GM18526 (cell line): ENCODE results near the gene FAM171A1.

ENCODE experiments used
- POLR2A ChIP-seq: IDR thresholded peaks from 3 replicates; pipeline ENCODE4 v1.6.1; 2011; ENCODE audit not compliant: insufficient read length; ENCODE audit errors: extremely low read depth

Gene FAM171A1

DNA sequence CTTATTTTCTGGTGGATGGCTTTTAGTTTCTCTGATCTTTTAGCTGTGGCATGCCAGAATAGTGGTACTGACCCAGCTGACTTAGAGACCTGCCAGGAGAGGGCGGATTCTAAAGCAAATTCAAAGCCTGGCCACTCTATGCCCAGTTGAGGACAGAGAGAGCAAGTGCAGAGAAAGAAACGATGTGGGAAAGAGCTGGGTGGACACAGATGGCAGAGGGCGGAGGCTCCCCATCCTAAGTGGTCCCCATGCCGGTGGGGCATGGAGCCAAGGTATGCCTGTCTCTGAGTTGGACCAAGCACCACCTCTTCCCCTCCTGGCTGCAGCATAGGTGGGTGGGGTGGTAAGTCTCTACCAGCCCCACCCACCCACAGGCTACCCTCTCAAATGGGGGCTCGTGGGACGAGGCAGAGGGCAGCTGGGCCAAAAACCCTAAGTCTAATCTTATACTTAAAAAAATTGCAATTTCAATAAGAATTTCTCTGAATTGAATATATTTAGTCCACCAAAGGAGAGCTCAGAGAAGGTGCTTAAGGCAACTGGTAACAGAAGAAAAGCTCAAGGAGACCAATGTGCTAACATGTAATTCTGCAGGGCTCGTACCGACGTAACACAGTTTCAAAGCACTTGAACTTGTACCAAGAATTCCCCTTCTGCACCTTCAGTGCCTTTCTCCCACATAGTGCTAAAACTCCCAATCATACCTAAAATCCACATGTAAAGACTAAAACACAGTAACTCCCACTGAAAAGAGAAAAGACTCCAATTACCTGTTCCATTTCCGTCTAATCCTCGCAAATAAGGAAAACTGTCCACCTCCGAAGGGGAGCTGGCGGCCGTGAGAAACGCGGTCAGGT lies 116.9 kb downstream of the FAM171A1 start:
- no peak for TF ChIP-seq POLR2A

DNA sequence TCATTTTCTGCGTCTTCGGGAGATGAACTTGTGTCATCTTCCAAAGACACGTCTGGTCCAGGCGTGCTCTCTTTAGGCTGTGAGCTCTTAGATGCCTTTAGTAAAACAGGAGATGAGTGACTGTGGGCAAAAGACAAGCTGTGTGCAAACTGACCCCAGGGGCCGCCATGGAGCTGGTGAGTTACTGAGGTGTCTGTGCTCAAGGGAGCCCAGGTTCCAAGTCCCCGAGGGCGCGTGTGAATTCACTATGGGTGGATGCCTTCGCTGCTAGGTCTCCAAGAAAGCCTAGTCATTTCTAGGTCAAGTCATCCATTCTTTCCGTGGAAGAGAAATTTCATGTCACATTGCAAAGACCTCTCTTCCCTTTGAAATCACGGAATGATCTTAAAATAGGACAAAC lies 118.7 kb downstream of the FAM171A1 start:
- no peak for TF ChIP-seq POLR2A

DNA sequence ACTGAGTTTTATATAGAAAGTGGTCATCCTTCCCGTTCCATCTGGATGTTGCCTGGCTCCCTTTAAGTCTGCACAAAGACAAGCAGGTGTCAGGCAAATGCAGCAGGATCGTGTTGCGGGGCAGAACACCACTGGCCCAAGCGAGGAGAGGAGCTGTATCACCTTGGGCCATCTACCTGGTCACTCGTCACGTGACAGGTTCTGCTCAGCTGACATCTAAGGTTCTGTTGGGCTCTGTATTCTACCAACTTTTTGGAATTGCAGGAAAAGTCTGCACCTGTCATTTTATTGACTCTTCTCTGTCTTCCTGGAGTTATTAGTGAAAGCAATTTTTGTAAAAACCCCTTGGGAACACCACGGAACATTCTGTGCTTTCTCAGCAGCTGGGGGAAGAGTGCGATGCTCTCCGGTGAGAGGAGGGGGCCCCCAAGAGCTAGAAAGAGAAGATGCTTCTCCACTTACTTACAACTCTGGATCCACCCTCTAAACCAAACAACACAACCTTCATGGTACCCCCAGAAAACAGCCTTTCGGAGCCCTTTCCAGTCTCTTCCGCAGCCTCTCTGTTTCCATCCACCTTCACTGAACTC lies 119.2 kb downstream of the FAM171A1 start:
- no peak for TF ChIP-seq POLR2A

DNA sequence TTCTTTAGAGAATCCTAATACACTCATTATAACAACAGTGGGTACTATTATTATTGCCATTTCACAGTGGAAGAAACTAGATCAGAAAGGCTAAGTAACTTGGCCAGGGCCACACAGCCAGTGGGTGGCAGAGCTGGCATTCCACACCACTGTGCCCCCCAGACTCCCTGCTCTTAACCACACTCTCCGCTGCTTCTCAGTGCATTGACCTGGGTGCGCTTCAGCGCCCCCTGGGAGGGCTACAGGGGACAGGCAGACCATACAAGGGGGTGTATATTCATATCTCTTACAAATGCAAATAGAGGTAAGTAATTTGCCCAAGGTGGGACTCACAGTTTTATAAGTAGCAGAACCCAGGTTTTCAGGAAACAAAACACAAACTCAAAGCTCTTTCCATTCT lies 125.6 kb downstream of the FAM171A1 start:
- TF ChIP-seq POLR2A: no peak

DNA sequence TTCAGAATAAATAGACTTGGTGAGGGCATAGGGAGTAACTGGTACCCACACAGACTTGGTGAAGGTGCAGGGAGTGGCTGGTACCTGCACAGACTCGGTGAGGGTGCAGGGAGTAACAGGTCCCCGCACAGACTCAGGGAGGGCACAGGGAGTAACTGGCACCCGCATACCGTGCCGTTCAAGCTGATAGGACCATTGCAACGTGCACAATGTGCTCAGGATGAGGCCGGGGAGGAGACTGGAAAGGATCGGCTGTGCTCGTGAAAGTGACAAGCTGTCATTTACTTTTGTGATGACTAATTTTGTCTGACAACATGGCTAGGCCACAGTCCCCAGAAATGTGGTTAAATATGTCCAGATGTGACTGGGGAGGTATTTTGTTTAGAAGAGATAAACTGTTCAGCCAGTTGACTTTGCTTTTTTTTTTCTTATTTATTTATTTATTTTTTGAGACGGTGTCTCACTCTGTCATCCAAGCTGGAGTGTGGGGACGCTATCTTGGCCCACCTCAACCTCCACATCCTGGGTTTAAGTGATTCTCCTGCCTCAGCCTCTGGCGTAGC lies 126.4 kb downstream of the FAM171A1 start:
- no peak for TF ChIP-seq POLR2A

DNA sequence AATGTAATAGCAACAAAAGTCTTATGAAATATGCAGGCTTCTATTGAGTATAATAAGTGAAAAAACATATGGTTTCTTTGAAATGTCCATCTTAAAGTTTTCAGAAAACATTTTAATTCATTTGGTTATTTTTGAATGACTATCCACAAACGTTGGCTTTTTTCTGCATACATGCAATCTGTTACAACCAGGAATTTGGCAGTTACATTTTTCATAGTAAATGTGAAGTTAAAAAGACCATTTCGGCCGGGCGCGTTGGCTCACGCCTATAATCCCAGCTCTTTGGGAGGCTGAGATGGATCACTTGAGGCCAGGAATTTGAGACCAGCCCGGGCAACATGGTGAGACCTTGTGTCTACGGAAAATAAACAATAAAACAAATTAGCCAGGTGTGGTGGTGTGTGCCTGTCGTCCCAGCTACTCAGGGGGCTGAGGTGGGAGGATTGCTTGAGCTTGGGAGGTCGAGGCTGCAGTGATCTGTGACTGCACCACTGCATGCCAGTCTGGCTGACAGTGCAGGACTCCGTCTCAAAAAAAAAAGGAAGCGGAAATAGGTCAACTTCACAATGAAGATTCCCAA lies 128.7 kb downstream of the FAM171A1 start:
- no peak for TF ChIP-seq POLR2A

DNA sequence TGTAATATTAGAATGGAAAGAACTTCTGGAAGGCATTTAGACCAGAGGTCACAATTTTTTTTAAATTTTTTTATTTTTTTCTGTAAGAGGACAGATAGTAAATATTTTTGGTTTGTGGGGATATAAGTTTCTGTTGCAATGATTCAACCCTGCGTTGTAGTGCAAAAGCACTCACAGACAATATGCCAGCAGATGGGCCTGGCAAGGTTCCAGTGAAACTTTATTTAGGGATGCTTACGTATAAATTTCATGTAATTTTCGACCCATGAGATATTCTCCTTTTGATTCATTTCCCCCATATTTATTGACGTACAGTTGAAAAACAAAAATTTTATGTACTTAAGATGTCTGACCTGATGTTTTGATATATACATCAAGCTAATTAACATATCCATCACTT lies 129.8 kb downstream of the FAM171A1 start:
- TF ChIP-seq POLR2A: no peak

DNA sequence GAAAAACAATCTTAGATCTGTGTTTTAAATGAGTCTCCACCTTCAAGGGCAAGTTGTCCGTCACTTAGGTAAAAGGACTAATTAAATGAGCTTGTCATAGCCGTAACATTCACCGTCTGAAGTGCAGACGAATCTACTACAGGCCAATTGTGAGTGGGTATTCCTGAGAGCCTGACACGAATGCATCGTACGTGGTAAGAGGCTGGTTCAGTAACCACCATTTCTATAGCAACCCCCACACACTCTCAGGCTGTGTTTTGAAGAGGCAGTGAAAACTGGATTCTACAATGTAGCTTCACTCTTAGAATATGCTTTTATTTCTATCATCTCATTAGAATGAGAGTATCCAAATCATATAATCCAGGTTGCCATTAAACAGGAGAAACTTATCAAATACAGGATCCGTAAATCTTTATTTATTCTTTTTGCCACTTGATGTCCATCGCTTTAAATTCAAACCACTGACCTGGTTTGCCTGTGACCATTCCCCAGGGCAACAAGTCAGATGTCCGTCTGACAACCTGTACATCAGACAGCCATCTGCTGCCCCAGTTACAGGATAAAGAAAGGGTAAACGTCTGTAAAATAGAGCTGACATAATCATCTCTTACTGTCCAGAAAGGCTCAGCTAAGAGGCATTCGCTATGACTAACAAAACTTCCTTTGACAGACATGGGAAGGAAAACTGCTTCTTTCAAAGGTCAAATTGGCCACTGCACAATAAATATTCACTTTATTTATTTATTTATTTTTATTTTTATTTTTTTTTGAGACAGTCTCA lies 132.3 kb downstream of the FAM171A1 start:
- no peak for TF ChIP-seq POLR2A

DNA sequence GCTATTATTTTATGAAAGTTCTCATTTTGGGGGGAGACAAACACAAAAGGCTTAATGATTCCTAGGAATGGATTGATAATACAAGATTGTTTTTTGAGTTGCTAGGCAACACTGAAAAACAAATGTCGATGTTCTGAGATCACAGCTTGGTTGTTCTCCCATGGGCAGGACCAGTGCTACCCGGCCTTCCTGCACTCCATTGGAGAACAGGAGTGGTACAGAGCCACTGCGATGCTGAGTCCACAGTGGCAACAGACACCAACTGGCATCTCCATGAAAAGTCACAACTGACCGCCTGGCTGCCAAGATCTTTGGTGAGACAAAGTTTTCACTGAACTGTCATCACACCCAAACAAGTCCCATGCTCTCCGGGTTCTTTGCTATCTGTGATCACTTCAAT lies 133.7 kb downstream of the FAM171A1 start:
- no peak for TF ChIP-seq POLR2A

DNA sequence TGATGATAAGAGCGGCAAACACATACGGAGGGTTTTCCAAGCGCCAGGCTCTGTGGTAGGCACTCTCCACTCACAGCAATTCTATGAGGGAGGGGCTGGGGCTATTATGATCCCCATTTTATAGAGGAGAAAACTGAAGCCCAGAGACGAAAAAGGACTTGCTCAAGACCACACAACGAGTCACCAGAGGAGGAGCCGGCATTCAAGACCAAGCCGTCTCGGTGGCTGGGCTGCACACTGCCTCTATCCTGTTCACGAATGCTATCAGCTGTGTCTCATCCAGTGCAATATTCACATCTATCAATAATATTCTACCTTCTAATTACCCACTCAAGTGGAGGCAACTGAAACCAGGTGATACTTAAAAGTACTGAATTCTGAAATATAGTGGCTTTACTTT lies 134.7 kb downstream of the FAM171A1 start:
- TF ChIP-seq POLR2A: no peak

DNA sequence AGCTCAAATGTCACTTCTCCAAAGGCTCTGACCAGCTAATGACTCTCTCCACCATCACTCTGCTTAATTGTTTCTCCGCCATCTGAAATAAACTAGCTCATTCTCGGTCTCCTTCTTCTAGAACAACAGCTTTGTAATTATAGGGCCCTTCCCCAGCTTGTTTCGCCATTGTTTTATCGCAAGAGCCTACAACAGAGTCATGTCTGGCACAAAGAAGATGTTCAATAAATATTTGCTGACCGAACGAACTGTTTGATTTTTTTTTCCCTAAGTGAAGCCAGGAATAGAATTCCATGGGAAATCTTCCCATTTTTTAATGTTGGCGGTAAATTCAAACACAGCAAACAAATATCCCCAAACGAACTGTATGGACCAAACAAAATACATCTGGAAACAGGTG lies 138.8 kb downstream of the FAM171A1 start:
- TF ChIP-seq POLR2A: no peak

DNA sequence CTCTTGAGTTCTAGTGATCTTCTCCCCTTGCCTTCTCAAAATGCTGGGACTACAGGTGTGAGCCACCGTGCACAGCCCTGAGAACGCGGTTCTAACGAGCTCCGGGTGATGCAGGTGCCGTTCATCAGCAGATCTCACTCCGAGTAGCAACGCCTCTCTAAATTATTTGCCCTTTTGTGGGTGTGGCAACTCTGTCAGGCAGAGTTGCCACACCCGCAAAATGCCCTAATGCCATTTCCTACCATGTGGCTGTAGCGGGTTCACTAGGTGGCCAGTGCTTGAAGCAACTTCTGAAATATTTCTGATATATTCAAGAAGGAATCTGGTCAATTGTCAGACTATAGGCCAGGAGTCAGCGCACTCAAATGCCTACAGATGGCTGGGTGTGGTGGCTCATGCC lies 139.7 kb downstream of the FAM171A1 start:
- no peak for TF ChIP-seq POLR2A

DNA sequence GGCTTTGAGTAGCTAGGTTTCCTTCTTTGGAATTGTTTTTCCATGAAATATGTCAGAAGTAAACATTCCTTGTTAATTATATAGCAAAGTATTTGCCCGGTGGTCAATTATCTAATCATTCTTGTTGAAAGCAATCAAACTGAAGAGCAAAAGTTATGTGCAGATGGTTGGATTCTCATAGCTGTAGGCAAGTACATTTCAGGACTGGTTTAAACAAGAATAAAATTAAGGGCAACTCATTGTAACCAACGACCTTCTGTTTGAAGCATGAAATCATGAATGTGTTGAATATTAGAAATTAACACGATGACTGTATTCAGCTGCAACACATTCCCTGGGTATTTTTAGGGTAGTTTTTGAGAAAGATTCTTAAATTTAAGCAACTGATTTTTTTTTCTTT lies 140.8 kb downstream of the FAM171A1 start:
- TF ChIP-seq POLR2A: no peak

DNA sequence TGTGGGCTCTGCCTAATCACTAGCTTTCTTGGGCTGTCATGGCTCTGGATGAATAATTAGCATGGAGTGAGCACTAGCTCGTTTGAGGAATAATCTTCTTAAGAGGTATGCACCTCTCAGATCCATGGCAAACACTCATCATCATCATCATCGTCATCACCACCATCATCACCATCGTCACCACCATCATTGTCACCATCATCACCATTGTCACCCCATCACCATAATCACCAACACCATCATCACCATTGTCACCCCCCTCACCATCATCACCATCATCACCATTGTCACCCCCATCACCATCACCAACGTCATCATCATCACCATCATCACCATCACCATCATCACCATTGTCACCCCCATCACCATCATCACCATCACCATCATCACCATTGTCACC lies 141.8 kb downstream of the FAM171A1 start:
- no peak for TF ChIP-seq POLR2A

DNA sequence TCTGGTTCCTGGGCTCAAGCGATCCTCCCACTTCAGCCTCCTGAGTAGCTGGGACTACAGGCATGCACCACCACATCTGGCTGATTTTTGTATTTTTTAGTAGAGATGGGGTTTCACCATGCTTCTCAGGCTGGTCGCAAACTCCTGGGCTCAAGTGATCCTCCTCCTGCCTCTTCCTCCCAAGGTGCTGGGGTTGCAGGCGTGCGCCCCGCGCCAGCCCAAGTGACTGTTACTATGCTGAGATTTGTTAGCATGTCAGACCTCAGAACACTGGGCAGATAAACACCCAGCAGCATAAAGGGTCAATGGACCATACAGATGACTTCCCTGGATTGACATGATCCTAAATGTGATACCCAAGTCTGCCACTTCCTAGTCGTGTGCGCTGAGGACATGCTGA lies 142.7 kb downstream of the FAM171A1 start:
- TF ChIP-seq POLR2A: no peak
